Measurements from ENCODE around the gene VGLL4. TPM values are rescaled to one million over a fixed set of nuclear protein-coding genes. Genes with fewer than 3 reads are reported as not detected.

Gene VGLL4
- total RNA-seq, 1 experiment from 2014 or later: 66.0 TPM

GRCh38 chr3:11543141-11543947, 100.4 kb downstream of the VGLL4 start:
- POLR2A ChIA-PET: no interaction called here
- Histone ChIP-seq H3K4me3 (ENCODE audit: low read depth in 2 of 2, low read length in 2 of 2) (no peak overlapping the region), H3K9me3 (ENCODE audit: control insufficient read depth, insufficient read depth, low read depth, low read length) (no peaks in the 10 kb centered on the region), H3K27me3 (ENCODE audit: control insufficient read depth, insufficient read depth, low read length) (no peaks in the 10 kb centered on the region), H3K27ac (ENCODE audit: low read length) (peak overlapping the region; percentile 51), H3K36me3 (ENCODE audit: control insufficient read depth, insufficient read depth, low read length) (no peaks in the 10 kb centered on the region), H3K4me1 (ENCODE audit: control insufficient read depth, insufficient read depth, low read length) (peaks cover 15% of the 10 kb centered on the region)
- no TSS peak for BruUV-seq (replicated peaks)
- DNase-seq (ENCODE audit: low read depth, low spot score): no peak
- no peak for TF ChIP-seq CTCF (IDR thresholded peaks at IDR 0.05)
- TF ChIP-seq REST (IDR thresholded peaks at IDR 0.05; ENCODE audit: insufficient read depth in 1 of 2, low read depth in 2 of 2, low read length in 1 of 2): no peak
- no peak for TF ChIP-seq TCF7L2 (IDR thresholded peaks at IDR 0.05; ENCODE audit: low read depth, low read length)
- no peak for TF ChIP-seq SIN3A (IDR thresholded peaks at IDR 0.05; ENCODE audit: borderline replicate concordance, insufficient read depth, low read depth, low read length)
- TF ChIP-seq POLR2AphosphoS5 (IDR thresholded peaks at IDR 0.05; ENCODE audit: low read depth, low read length): no peak
- intact Hi-C loops (cut with micrococcal nuclease; ENCODE audit: unreplicated experiment) (no loop called here), in situ Hi-C loops (cut with HindIII; ENCODE audit: low pct_unique_long_range_greater_than_20kb, low sequenced_read_pairs) (no loop called here)
- ATAC-seq: no peak
- CTCF ChIA-PET: no interaction called here

GRCh38 chr3:11542551-11542950, 101.2 kb downstream of the VGLL4 start:
- ATAC-seq (no peak), DNase-seq (ENCODE audit: low read depth, low spot score) (no peak)
- intact Hi-C loops (cut with micrococcal nuclease; ENCODE audit: unreplicated experiment) (no loop called here), in situ Hi-C loops (cut with HindIII; ENCODE audit: low pct_unique_long_range_greater_than_20kb, low sequenced_read_pairs) (no loop called here)
- no peaks in the 10 kb centered on the region for H3K36me3 ChIP-seq (ENCODE audit: control insufficient read depth, insufficient read depth, low read length)
- H3K4me1 ChIP-seq (ENCODE audit: control insufficient read depth, insufficient read depth, low read length): peaks cover 13% of the 10 kb centered on the region
- H3K4me3 ChIP-seq (ENCODE audit: low read depth in 2 of 2, low read length in 2 of 2): no peak overlapping the region
- no peaks in the 10 kb centered on the region for H3K27me3 ChIP-seq (ENCODE audit: control insufficient read depth, insufficient read depth, low read length)
- TF ChIP-seq REST (IDR thresholded peaks at IDR 0.05; ENCODE audit: insufficient read depth in 1 of 2, low read depth in 2 of 2, low read length in 1 of 2) (no peak), TCF7L2 (IDR thresholded peaks at IDR 0.05; ENCODE audit: low read depth, low read length) (no peak), SIN3A (IDR thresholded peaks at IDR 0.05; ENCODE audit: borderline replicate concordance, insufficient read depth, low read depth, low read length) (no peak), POLR2AphosphoS5 (IDR thresholded peaks at IDR 0.05; ENCODE audit: low read depth, low read length) (no peak)
- H3K27ac ChIP-seq (ENCODE audit: low read length): peak overlapping the region; percentile 63
- ChIA-PET CTCF (no interaction called here), POLR2A (no interaction called here)
- BruUV-seq (replicated peaks): no TSS peak
- no peaks in the 10 kb centered on the region for H3K9me3 ChIP-seq (ENCODE audit: control insufficient read depth, insufficient read depth, low read depth, low read length)
